ENCODE data around the gene CREBRF.

The CREBRF gene

DNA sequence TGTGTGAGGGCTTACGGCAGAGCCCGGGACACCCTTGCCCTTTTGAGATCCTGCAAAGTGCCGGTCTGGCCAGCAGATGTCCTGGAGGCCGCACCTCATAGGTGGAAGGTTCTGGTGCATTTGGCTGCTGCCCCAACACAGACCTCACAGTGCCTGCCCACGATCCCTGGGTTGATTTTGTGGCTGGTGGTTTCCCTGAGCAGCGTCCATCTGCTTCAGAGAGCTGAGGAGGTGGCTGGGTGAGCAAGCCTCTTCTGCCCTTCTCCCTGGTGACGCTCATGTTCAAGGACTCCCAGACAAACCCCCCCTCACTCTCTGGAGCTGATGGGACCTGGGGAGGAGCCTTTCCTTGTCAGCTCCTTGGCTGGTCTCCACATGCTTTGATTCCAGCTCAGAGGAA lies 107.1 kb downstream of the CREBRF start:
- no peak for DNase-seq

GRCh38 chr5:173165177-173166016 lies 109.2 kb downstream of the CREBRF start:
- DNase-seq = no peak

GRCh38 chr5:173172166-173172565 lies 116.0 kb downstream of the CREBRF start:
- DNase-seq = no peak

- DNase-seq = no peak
Observed at GRCh38 chr5:173175523-173175922, 119.4 kb downstream of the CREBRF start.

DNA sequence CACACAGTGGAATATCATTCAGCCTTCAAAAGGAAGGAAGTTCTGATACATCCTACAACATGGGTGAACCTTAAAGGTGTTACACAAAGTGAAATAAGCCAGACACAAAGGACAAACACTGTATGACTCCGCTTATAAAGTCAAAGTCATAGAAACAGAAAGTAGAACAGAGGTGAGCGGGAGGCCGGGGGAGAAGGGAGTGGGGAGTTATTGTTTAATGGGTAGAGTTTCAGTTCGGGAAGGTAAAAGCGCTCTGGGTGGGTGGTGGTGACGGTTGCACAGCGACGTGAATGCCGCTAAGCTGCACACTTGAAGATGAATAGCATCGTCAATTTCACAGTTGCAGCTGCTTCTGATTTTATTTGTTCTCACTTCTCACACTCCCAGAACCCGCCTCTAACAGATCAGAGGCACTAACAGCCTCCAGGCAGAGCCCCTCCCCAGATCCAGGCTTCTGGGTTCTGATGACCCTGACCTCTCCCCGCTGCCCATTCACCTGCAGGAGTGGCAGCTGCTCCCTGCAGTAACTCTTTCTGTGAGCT lies 122.3 kb downstream of the CREBRF start:
- DNase-seq = no peak

DNA sequence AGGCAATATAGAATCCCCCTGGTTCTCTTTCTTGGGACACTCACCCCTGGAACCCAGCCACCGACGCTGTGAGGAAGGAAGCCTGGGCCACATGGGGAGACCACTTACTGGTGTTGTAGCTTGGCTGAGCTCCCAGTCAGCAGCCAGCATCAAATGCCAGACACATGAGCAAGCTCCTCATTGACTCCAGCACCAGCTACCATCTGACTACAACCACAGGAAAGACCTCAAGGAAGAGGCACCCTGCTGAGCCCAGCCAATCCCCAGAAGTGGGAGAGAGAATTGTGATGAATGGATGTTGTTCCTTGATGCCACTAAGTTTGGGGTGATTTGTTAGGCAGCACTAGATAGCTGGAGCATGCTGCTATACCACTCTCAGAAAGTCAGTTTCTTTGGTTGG lies 124.2 kb downstream of the CREBRF start:
- DNase-seq = no peak

DNA sequence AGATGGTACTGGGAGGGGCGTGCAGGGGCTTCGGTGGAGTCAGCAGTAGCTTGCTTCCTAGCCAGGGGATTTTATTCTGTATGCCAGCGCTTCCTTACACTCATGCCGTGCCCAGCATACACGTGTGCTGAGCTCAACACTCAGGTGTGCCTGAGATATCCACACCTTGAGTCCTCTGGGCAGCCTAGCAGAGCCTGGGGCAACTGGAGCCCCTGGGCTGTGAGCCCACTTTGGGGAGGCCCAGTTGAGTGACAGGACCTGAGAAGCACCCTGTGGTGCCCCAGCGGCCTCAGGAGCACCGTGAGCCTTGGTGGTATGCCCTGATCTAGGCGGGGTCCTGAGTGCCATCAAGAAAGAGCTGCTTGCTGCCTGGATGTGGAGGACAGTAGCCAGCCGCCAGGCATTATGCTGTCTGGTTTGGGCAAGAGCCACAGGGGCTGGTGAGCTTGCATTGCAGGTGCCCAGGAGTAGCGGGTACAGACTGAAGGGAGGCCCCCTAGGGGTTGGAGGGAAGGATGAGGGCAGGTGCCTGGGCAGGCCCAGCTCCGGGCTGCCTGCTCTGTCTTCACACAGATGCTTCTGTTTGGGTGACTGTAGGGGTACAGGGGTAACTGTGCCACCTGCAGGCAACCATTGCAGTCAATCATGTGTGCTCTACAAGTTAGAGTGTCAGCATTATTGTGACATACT lies 131.0 kb downstream of the CREBRF start:
- DNase-seq = no peak

- DNase-seq = no peak
Observed at GRCh38 chr5:173188280-173188679, 132.1 kb downstream of the CREBRF start.

All from stimulated activated CD4-positive, alpha-beta T cell treated with anti-CD3 and anti-CD28 coated beads, Interleukin-12 subunit alpha, Interleukin-12 subunit beta, amount 100 ng/mL, for 4 hours (primary cell).